Liver (tissue), 9 donors: ENCODE data around the gene ZCCHC8. TPM values are rescaled to one million over a fixed set of nuclear protein-coding genes. Genes with fewer than 3 reads are reported as not detected.

Source experiments
- DNase-seq: peaks from one replicate; pipeline ENCODE4 v3.0.0-alpha.2; 2017; ENCODE audit warnings: low spot score
- H3K27ac ChIP-seq, 2 donors: one replicate each; pipeline ENCODE4 v1.7.0; 2013; ENCODE audit warnings: inconsistent platforms in 2 of 2, low read length in 2 of 2, control low read depth in 1 of 2, low read depth in 1 of 2, mild to moderate bottlenecking in 1 of 2
- H3K27me3 ChIP-seq, 4 donors: one replicate each; pipeline versions ENCODE4 v1.6.1 to v1.7.0; 2013; ENCODE audit warnings: low read length in 3 of 4, inconsistent platforms in 1 of 4, mild to moderate bottlenecking in 1 of 4, moderate library complexity in 1 of 4; ENCODE audit not compliant: control insufficient read depth in 4 of 4, insufficient read depth in 4 of 4
- H3K36me3 ChIP-seq, 4 donors: one replicate each; pipeline versions ENCODE4 v1.6.1 to v1.7.0; 2013; ENCODE audit warnings: low read length in 3 of 4, mild to moderate bottlenecking in 3 of 4, low read depth in 1 of 4, moderate library complexity in 1 of 4; ENCODE audit not compliant: control insufficient read depth in 4 of 4, insufficient read depth in 3 of 4
- H3K4me1 ChIP-seq, 4 donors: one replicate each; pipeline versions ENCODE4 v1.6.1 to v1.7.0; 2013; ENCODE audit warnings: low read length in 3 of 4, mild to moderate bottlenecking in 3 of 4, moderate library complexity in 1 of 4; ENCODE audit not compliant: control insufficient read depth in 4 of 4, insufficient read depth in 4 of 4
- H3K4me3 ChIP-seq, 3 donors: one replicate each; pipeline versions ENCODE4 v1.6.1 to v1.7.0; 2013; ENCODE audit warnings: low read length in 3 of 3, control low read depth in 1 of 3, low read depth in 1 of 3, mild to moderate bottlenecking in 1 of 3
- H3K9ac ChIP-seq, 2 donors: one replicate each; pipeline ENCODE4 v1.7.0; 2013; ENCODE audit warnings: low read length in 2 of 2, mild to moderate bottlenecking in 2 of 2, moderate library complexity in 2 of 2, control low read depth in 1 of 2, low read depth in 1 of 2
- H3K9me3 ChIP-seq, 4 donors: one replicate each; pipeline versions ENCODE4 v1.6.1 to v1.7.0; 2013; ENCODE audit warnings: low read length in 3 of 4; ENCODE audit not compliant: control insufficient read depth in 4 of 4
- CTCF ChIP-seq: fragments of 150-350 bp; IDR thresholded peaks from 2 replicates; pipeline ENCODE4 v1.5.1; 2017; ENCODE audit warnings: improper control_type of control experiment, low read depth, low read length; ENCODE audit not compliant: missing input control
- EGR1 ChIP-seq, 2 donors: IDR thresholded peaks; 2 replicates each; pipeline ENCODE4 v1.6.1; 2016 to 2018; ENCODE audit warnings: antibody characterized with exemption in 2 of 2, low read depth in 2 of 2
- FOXA1 ChIP-seq: IDR thresholded peaks from 2 replicates; pipeline ENCODE4 v1.6.1; 2016; ENCODE audit warnings: antibody characterized with exemption
- FOXA2 ChIP-seq: IDR thresholded peaks from 2 replicates; pipeline ENCODE4 v1.6.1; 2016; ENCODE audit warnings: antibody characterized with exemption
- GABPA ChIP-seq, 2 donors: IDR thresholded peaks in 1 of 2; conservative IDR thresholded peaks in 1 of 2; 2 replicates each; pipeline ENCODE4 v1.6.1; 2016; ENCODE audit warnings: antibody characterized with exemption in 2 of 2, mild to moderate bottlenecking in 1 of 2, moderate library complexity in 1 of 2
- HNF4A ChIP-seq, 2 donors: conservative IDR thresholded peaks; 2 replicates each; pipeline ENCODE4 v1.6.1; 2016; ENCODE audit warnings: antibody characterized with exemption in 2 of 2, mild to moderate bottlenecking in 2 of 2
- HNF4G ChIP-seq: IDR thresholded peaks from 2 replicates; pipeline ENCODE4 v1.6.1; 2016; ENCODE audit warnings: antibody characterized with exemption
- JUND ChIP-seq, 2 donors: IDR thresholded peaks; 2 replicates each; pipeline ENCODE4 v1.6.1; 2016; ENCODE audit warnings: antibody characterized with exemption in 2 of 2
- NR2F2 ChIP-seq: IDR thresholded peaks from 2 replicates; pipeline ENCODE4 v1.6.1; 2016; ENCODE audit warnings: antibody characterized with exemption
- RAD21 ChIP-seq, 2 donors: IDR thresholded peaks; 2 replicates each; pipeline ENCODE4 v1.6.1; 2016; ENCODE audit warnings: antibody characterized with exemption in 2 of 2, mild to moderate bottlenecking in 2 of 2
- REST ChIP-seq: IDR thresholded peaks from 2 replicates; pipeline ENCODE4 v1.6.1; 2016; ENCODE audit warnings: antibody characterized with exemption, mild to moderate bottlenecking
- RXRA ChIP-seq, 2 donors: IDR thresholded peaks; 2 replicates each; pipeline ENCODE4 v1.6.1; 2017 to 2018; ENCODE audit warnings: antibody characterized with exemption in 2 of 2, mild to moderate bottlenecking in 1 of 2
- SP1 ChIP-seq: IDR thresholded peaks from 2 replicates; pipeline ENCODE4 v1.6.1; 2018; ENCODE audit warnings: antibody characterized with exemption, mild to moderate bottlenecking
- TAF1 ChIP-seq: conservative IDR thresholded peaks from 2 replicates; pipeline ENCODE4 v1.6.1; 2016; ENCODE audit warnings: antibody characterized with exemption, mild to moderate bottlenecking
- YY1 ChIP-seq: IDR thresholded peaks from 2 replicates; pipeline ENCODE4 v1.6.1; 2016; ENCODE audit warnings: antibody characterized with exemption, mild to moderate bottlenecking
- WGBS: extraction: QIAGEN DNeasy Blood & Tissue Kit; methylation state at CpG from one replicate; pipeline ENCODE4 v1.1.7; 2013; 5-methylcytosine and 5-hydroxymethylcytosine counted together
- polyA plus RNA-seq, 2 donors: library from polyadenylated mRNA; stranded (reverse) in 1 of 2; unstranded in 1 of 2; fragments of 200-250 nt in 1 of 2; fragments of >200 nt in 1 of 2; fragmentation: Nextera tagmentation in 1 of 2; extraction: Ambion mirVana in 1 of 2; gene quantifications; one replicate each; pipeline versions ENCODE4 v1.2.1 to v1.2.3, GENCODE V29; 2013 to 2015
- total RNA-seq, 2 donors: library from RNA; depleted of rRNA; stranded (reverse); fragments of >200 nt; gene quantifications; one replicate each; pipeline ENCODE4 v1.2.3, GENCODE V29; 2014
- TF ChIP-seq, protein P1 (sequence below): IDR thresholded peaks from 2 replicates; pipeline ENCODE4 v1.6.1; 2016; ENCODE audit warnings: antibody characterized with exemption
- TF ChIP-seq, protein P2 (sequence below): IDR thresholded peaks from 2 replicates; pipeline ENCODE4 v1.6.1; 2016; ENCODE audit warnings: antibody characterized with exemption
- TF ChIP-seq, protein P3 (sequence below): IDR thresholded peaks from 2 replicates; pipeline ENCODE4 v1.6.1; 2016; ENCODE audit warnings: antibody characterized with exemption
- donor health status: healthy.
- donor health status: healthy.
- donor health status: healthy.
- donor health status: healthy.
- donor health status: healthy.

Gene ZCCHC8
- total and polyA plus RNA-seq, 4 donors: 5.2 to 20.5 (median 12.9) TPM

- Histone ChIP-seq H3K27me3 (no peaks in the 10 kb centered on the region), H3K4me1 (no peaks in the 10 kb centered on the region), H3K36me3 (peaks cover 13 to 65% (median 59%) of the 10 kb centered on the region in 4 donors), H3K27ac (no peak overlapping the region), H3K9me3 (no peaks in the 10 kb centered on the region), H3K4me3 (no peak overlapping the region), H3K9ac (no peak overlapping the region)
- no peak for DNase-seq
- TF ChIP-seq YY1: no peak
- no peak for TF ChIP-seq RXRA (IDR thresholded peaks at IDR 0.05)
- no peak for TF ChIP-seq HNF4G
- no peak for TF ChIP-seq CTCF
- no peak for TF ChIP-seq NR2F2
- no peak for TF ChIP-seq RAD21 (IDR thresholded peaks at IDR 0.05)
- TF ChIP-seq, protein P1, sequence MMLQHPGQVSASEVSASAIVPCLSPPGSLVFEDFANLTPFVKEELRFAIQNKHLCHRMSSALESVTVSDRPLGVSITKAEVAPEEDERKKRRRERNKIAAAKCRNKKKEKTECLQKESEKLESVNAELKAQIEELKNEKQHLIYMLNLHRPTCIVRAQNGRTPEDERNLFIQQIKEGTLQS: no peak
- no peak for TF ChIP-seq FOXA2
- TF ChIP-seq SP1: no peak
- no peak for TF ChIP-seq HNF4A (conservative IDR thresholded peaks at IDR 0.05)
- no peak for TF ChIP-seq FOXA1
- no peak for TF ChIP-seq REST
- TF ChIP-seq, protein P2, sequence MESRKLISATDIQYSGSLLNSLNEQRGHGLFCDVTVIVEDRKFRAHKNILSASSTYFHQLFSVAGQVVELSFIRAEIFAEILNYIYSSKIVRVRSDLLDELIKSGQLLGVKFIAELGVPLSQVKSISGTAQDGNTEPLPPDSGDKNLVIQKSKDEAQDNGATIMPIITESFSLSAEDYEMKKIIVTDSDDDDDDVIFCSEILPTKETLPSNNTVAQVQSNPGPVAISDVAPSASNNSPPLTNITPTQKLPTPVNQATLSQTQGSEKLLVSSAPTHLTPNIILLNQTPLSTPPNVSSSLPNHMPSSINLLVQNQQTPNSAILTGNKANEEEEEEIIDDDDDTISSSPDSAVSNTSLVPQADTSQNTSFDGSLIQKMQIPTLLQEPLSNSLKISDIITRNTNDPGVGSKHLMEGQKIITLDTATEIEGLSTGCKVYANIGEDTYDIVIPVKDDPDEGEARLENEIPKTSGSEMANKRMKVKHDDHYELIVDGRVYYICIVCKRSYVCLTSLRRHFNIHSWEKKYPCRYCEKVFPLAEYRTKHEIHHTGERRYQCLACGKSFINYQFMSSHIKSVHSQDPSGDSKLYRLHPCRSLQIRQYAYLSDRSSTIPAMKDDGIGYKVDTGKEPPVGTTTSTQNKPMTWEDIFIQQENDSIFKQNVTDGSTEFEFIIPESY: no peak
- TF ChIP-seq TAF1: no peak
- no peak for TF ChIP-seq JUND (IDR thresholded peaks at IDR 0.05)
- TF ChIP-seq, protein P3, sequence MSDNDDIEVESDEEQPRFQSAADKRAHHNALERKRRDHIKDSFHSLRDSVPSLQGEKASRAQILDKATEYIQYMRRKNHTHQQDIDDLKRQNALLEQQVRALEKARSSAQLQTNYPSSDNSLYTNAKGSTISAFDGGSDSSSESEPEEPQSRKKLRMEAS: no peak
- no peak for TF ChIP-seq GABPA (IDR thresholded peaks at IDR 0.05 in 1 of 2, conservative IDR thresholded peaks at IDR 0.05 in 1 of 2)
- TF ChIP-seq EGR1 (IDR thresholded peaks at IDR 0.05; ENCODE audit: low read depth in 2 of 2): no peak
- 98% methylated on average over 8 of the region's 8 CpGs for WGBS
Measured at GRCh38 chr12:122480753-122481152, 20.0 kb downstream of the ZCCHC8 start.
